SK-N-SH treated with all-trans-retinoic acid at 6 μM for 48 hours (cell line): ENCODE data around the gene GPC3.

Experiments
- ARNTL ChIP-seq: fragments of 450-650 bp; formaldehyde crosslinking; IDR thresholded peaks from 2 replicates; pipeline ENCODE4 v1.5.0; 2020; ENCODE audit warnings: low read depth, mild to moderate bottlenecking, moderate library complexity, borderline replicate concordance
- BACH2 ChIP-seq: fragments of 250-450 bp; sonication (Bioruptor Pico); IDR thresholded peaks from 2 replicates; pipeline ENCODE4 v1.9.0; 2021; ENCODE audit warnings: mild to moderate bottlenecking, borderline replicate concordance
- ESRRG ChIP-seq: fragments of 250-450 bp; sonication (Bioruptor Pico); IDR thresholded peaks from 2 replicates; pipeline ENCODE4 v1.6.1; 2021; ENCODE audit warnings: mild to moderate bottlenecking
- ISL1 ChIP-seq: fragments of 250-450 bp; sonication (Bioruptor Pico); IDR thresholded peaks from 2 replicates; pipeline ENCODE4 v2.1.2; 2022; ENCODE audit warnings: mild to moderate bottlenecking, moderate library complexity
- TCF4 ChIP-seq: fragments of 250-450 bp; sonication (Bioruptor Pico); IDR thresholded peaks from 2 replicates; pipeline ENCODE4 v1.8.0; 2021; ENCODE audit warnings: mild to moderate bottlenecking, moderate library complexity, borderline replicate concordance
- TOX ChIP-seq: fragments of 250-450 bp; sonication (Bioruptor Pico); IDR thresholded peaks from 2 replicates; pipeline ENCODE4 v1.8.0; 2021; ENCODE audit warnings: mild to moderate bottlenecking, moderate library complexity, borderline replicate concordance
- ZC3H10 ChIP-seq: fragments of 250-450 bp; sonication (Bioruptor Pico); IDR thresholded peaks from 2 replicates; pipeline ENCODE4 v1.5.1; 2021; ENCODE audit warnings: mild to moderate bottlenecking, moderate library complexity
- ZFP3 ChIP-seq: fragments of 250-450 bp; sonication (Bioruptor Pico); IDR thresholded peaks from 2 replicates; pipeline ENCODE4 v1.5.0; 2020; ENCODE audit warnings: mild to moderate bottlenecking, moderate library complexity
- ZFP30 ChIP-seq: fragments of 450-650 bp; formaldehyde crosslinking; IDR thresholded peaks from 2 replicates; pipeline ENCODE4 v1.5.0; 2022; ENCODE audit warnings: mild to moderate bottlenecking, moderate library complexity
- ZNF565 ChIP-seq: fragments of 450-650 bp; formaldehyde crosslinking; conservative IDR thresholded peaks from 2 replicates; pipeline ENCODE4 v1.5.0; 2020; ENCODE audit warnings: low read depth, mild to moderate bottlenecking, moderate library complexity
- TF ChIP-seq, protein P1 (sequence below): fragments of 250-450 bp; sonication (Bioruptor Pico); IDR thresholded peaks from 2 replicates; pipeline ENCODE4 v1.5.0; 2020; ENCODE audit warnings: mild to moderate bottlenecking, moderate library complexity
- TF ChIP-seq, protein P2 (sequence below): fragments of 250-450 bp; sonication (Bioruptor Pico); IDR thresholded peaks from 2 replicates; pipeline ENCODE4 v1.5.1; 2021; ENCODE audit warnings: mild to moderate bottlenecking, moderate library complexity
- TF ChIP-seq, protein P3 (sequence below): fragments of 250-450 bp; sonication (Bioruptor Pico); IDR thresholded peaks from 2 replicates; pipeline ENCODE4 v1.8.0; 2021; ENCODE audit warnings: low read depth, mild to moderate bottlenecking, moderate library complexity, borderline replicate concordance
- TF ChIP-seq, protein P4 (sequence below): fragments of 250-450 bp; sonication (Bioruptor Pico); IDR thresholded peaks from 2 replicates; pipeline ENCODE4 v1.8.0; 2020; ENCODE audit warnings: mild to moderate bottlenecking, moderate library complexity, borderline replicate concordance

DNA sequence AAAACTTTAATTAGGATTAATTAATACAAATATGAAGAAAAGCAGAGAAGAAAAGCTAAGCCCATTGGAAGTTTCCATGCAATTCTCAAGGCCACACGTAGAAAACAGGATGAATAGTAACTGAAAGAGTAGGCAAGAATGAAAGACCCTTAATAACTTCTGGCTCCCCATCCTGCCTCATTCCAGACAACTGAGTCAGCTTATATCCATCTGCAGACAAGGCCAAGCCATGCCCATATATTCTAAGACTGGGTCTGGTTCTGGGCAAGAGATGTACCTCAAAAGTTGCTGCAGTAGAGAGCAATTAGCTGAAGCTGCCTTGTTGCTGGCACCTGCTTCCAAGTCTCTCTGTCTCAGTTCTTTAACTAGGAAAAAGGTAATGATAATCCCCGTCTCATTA lies 244.1 kb downstream of the GPC3 start:
- TF ChIP-seq ISL1 (CRISPR knock-in tag): no peak
- TF ChIP-seq, protein P1, sequence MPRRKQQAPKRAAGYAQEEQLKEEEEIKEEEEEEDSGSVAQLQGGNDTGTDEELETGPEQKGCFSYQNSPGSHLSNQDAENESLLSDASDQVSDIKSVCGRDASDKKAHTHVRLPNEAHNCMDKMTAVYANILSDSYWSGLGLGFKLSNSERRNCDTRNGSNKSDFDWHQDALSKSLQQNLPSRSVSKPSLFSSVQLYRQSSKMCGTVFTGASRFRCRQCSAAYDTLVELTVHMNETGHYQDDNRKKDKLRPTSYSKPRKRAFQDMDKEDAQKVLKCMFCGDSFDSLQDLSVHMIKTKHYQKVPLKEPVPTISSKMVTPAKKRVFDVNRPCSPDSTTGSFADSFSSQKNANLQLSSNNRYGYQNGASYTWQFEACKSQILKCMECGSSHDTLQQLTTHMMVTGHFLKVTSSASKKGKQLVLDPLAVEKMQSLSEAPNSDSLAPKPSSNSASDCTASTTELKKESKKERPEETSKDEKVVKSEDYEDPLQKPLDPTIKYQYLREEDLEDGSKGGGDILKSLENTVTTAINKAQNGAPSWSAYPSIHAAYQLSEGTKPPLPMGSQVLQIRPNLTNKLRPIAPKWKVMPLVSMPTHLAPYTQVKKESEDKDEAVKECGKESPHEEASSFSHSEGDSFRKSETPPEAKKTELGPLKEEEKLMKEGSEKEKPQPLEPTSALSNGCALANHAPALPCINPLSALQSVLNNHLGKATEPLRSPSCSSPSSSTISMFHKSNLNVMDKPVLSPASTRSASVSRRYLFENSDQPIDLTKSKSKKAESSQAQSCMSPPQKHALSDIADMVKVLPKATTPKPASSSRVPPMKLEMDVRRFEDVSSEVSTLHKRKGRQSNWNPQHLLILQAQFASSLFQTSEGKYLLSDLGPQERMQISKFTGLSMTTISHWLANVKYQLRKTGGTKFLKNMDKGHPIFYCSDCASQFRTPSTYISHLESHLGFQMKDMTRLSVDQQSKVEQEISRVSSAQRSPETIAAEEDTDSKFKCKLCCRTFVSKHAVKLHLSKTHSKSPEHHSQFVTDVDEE: no peak
- no peak for TF ChIP-seq ARNTL (CRISPR knock-in tag)
- TF ChIP-seq ZFP3 (CRISPR knock-in tag): no peak
- TF ChIP-seq ZFP30 (CRISPR knock-in tag): no peak
- TF ChIP-seq TCF4 (CRISPR knock-in tag): no peak
- no peak for TF ChIP-seq TOX (CRISPR knock-in tag)
- TF ChIP-seq, protein P2, sequence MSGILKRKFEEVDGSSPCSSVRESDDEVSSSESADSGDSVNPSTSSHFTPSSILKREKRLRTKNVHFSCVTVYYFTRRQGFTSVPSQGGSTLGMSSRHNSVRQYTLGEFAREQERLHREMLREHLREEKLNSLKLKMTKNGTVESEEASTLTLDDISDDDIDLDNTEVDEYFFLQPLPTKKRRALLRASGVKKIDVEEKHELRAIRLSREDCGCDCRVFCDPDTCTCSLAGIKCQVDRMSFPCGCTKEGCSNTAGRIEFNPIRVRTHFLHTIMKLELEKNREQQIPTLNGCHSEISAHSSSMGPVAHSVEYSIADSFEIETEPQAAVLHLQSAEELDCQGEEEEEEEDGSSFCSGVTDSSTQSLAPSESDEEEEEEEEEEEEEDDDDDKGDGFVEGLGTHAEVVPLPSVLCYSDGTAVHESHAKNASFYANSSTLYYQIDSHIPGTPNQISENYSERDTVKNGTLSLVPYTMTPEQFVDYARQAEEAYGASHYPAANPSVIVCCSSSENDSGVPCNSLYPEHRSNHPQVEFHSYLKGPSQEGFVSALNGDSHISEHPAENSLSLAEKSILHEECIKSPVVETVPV (CRISPR knock-in tag): no peak
- TF ChIP-seq, protein P3, sequence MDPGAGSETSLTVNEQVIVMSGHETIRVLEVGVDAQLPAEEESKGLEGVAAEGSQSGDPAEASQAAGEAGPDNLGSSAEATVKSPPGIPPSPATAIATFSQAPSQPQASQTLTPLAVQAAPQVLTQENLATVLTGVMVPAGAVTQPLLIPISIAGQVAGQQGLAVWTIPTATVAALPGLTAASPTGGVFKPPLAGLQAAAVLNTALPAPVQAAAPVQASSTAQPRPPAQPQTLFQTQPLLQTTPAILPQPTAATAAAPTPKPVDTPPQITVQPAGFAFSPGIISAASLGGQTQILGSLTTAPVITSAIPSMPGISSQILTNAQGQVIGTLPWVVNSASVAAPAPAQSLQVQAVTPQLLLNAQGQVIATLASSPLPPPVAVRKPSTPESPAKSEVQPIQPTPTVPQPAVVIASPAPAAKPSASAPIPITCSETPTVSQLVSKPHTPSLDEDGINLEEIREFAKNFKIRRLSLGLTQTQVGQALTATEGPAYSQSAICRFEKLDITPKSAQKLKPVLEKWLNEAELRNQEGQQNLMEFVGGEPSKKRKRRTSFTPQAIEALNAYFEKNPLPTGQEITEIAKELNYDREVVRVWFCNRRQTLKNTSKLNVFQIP: no peak
- TF ChIP-seq ZC3H10 (CRISPR knock-in tag): no peak
- TF ChIP-seq, protein P4, sequence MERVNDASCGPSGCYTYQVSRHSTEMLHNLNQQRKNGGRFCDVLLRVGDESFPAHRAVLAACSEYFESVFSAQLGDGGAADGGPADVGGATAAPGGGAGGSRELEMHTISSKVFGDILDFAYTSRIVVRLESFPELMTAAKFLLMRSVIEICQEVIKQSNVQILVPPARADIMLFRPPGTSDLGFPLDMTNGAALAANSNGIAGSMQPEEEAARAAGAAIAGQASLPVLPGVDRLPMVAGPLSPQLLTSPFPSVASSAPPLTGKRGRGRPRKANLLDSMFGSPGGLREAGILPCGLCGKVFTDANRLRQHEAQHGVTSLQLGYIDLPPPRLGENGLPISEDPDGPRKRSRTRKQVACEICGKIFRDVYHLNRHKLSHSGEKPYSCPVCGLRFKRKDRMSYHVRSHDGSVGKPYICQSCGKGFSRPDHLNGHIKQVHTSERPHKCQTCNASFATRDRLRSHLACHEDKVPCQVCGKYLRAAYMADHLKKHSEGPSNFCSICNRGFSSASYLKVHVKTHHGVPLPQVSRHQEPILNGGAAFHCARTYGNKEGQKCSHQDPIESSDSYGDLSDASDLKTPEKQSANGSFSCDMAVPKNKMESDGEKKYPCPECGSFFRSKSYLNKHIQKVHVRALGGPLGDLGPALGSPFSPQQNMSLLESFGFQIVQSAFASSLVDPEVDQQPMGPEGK: no peak
- no peak for TF ChIP-seq BACH2 (CRISPR knock-in tag)
- TF ChIP-seq ZNF565 (CRISPR knock-in tag): no peak
- no peak for TF ChIP-seq ESRRG (CRISPR knock-in tag)
